Measurements from ENCODE around the gene TMC7.
"Not testable (repeated sequence)": the region's sequence is repeated elsewhere in the genome, so short reads cannot be mapped to it uniquely, and the experiment has no call there.

- not testable (repeated sequence) for TF ChIP-seq CTCF (IDR thresholded peaks at IDR 0.05; ENCODE audit: insufficient read depth, low read depth, low read length); EZH2 (IDR thresholded peaks at IDR 0.05; ENCODE audit: insufficient read depth, low read length)
These were observed 8.0 kb downstream of the TMC7 start for GRCh38 chr16:18991731-18992130.
